G401 (cell line): ENCODE data around the gene PCDHGA10. TPM values are rescaled to one million over a fixed set of nuclear protein-coding genes. Genes with fewer than 3 reads are reported as not detected.

Experiments used
- total RNA-seq: library from RNA; depleted of rRNA; stranded (reverse); fragments of >200 nt; shearing (Covaris generic); gene quantifications from 2 replicates; pipeline ENCODE4 v1.2.3, GENCODE V29; 2014; rRNA removed

The PCDHGA10 gene
- total RNA-seq, 1 experiment from 2014 or later: 0.71 TPM

Other genes with a start within 250 kb of the PCDHGA10 start
- gene PCDHB7, start 240.3 kb upstream of the PCDHGA10 start, total RNA-seq: not detected in 2 replicates
- gene PCDHB8, start 235.2 kb upstream of the PCDHGA10 start, total RNA-seq: 0.10 TPM in 1 of 2 replicates, not detected in the other
- 0.25 and 1.3 TPM in 2 replicates for gene PCDHB16, start 230.6 kb upstream of the PCDHGA10 start, total RNA-seq
- 0.18 and 7.3 TPM in 2 replicates for gene PCDHB9, start 225.8 kb upstream of the PCDHGA10 start, total RNA-seq
- 0.44 TPM in 1 of 2 replicates, not detected in the other for gene PCDHB10, start 220.6 kb upstream of the PCDHGA10 start, total RNA-seq
- 0.10 and 1.4 TPM in 2 replicates for gene PCDHB11, start 213.4 kb upstream of the PCDHGA10 start, total RNA-seq
- not detected in 2 replicates for gene PCDHB12, start 204.3 kb upstream of the PCDHGA10 start, total RNA-seq
- not detected in 2 replicates for gene PCDHB13, start 199.1 kb upstream of the PCDHGA10 start, total RNA-seq
- 0.27 and 0.55 TPM in 2 replicates for gene PCDHB14, start 189.6 kb upstream of the PCDHGA10 start, total RNA-seq
- gene PCDHB15, start 167.6 kb upstream of the PCDHGA10 start, total RNA-seq: not detected in 2 replicates
- gene SLC25A2, start 108.9 kb upstream of the PCDHGA10 start, total RNA-seq: not detected in 2 replicates
- gene TAF7, start 92.2 kb upstream of the PCDHGA10 start, total RNA-seq: 131 and 164 TPM in 2 replicates
- not detected in 2 replicates for gene PCDHGA1, start 82.5 kb upstream of the PCDHGA10 start, total RNA-seq
- gene PCDHGA2, start 74.2 kb upstream of the PCDHGA10 start, total RNA-seq: not detected in 2 replicates
- gene PCDHGA3, start 69.2 kb upstream of the PCDHGA10 start, total RNA-seq: not detected in 2 replicates
- gene PCDHGB1, start 62.9 kb upstream of the PCDHGA10 start, total RNA-seq: not detected in 2 replicates
- 0.06 TPM in 1 of 2 replicates, not detected in the other for gene PCDHGA4, start 58.0 kb upstream of the PCDHGA10 start, total RNA-seq
- gene PCDHGB2, start 53.0 kb upstream of the PCDHGA10 start, total RNA-seq: 0.18 TPM in 1 of 2 replicates, not detected in the other
- gene PCDHGA5, start 48.8 kb upstream of the PCDHGA10 start, total RNA-seq: 0.24 TPM in 1 of 2 replicates, not detected in the other
- not detected in 2 replicates for gene PCDHGB3, start 42.7 kb upstream of the PCDHGA10 start, total RNA-seq
- 0.92 TPM in 1 of 2 replicates, not detected in the other for gene PCDHGA6, start 39.1 kb upstream of the PCDHGA10 start, total RNA-seq
- gene PCDHGA7, start 30.2 kb upstream of the PCDHGA10 start, total RNA-seq: not detected in 2 replicates
- gene PCDHGB4, start 25.3 kb upstream of the PCDHGA10 start, total RNA-seq: not detected in 2 replicates
- not detected in 2 replicates for gene PCDHGA8, start 20.4 kb upstream of the PCDHGA10 start, total RNA-seq
- gene PCDHGB5, start 15.0 kb upstream of the PCDHGA10 start, total RNA-seq: not detected in 2 replicates
- not detected in 2 replicates for gene PCDHGA9, start 10.2 kb upstream of the PCDHGA10 start, total RNA-seq
- gene PCDHGB6, start 5.0 kb upstream of the PCDHGA10 start, total RNA-seq: not detected in 2 replicates
- 0.68 TPM in 1 of 2 replicates, not detected in the other for gene PCDHGB7, start 4.7 kb downstream of the PCDHGA10 start, total RNA-seq
- not detected in 2 replicates for gene PCDHGA11, start 8.1 kb downstream of the PCDHGA10 start, total RNA-seq
- not detected in 2 replicates for gene PCDHGA12, start 17.5 kb downstream of the PCDHGA10 start, total RNA-seq
- 1.0 and 7.7 TPM in 2 replicates for gene PCDHGC3, start 63.0 kb downstream of the PCDHGA10 start, total RNA-seq
- gene PCDHGC4, start 72.0 kb downstream of the PCDHGA10 start, total RNA-seq: not detected in 2 replicates
- 0.14 and 0.18 TPM in 2 replicates for gene PCDHGC5, start 76.1 kb downstream of the PCDHGA10 start, total RNA-seq
- gene DIAPH1, start 206.0 kb downstream of the PCDHGA10 start, total RNA-seq: 23.5 and 34.0 TPM in 2 replicates
- gene HDAC3, start 223.9 kb downstream of the PCDHGA10 start, total RNA-seq: 105 and 117 TPM in 2 replicates
- 9.9 and 21.2 TPM in 2 replicates for gene RELL2, start 224.0 kb downstream of the PCDHGA10 start, total RNA-seq
- 8.8 and 17.7 TPM in 2 replicates for gene FCHSD1, start 238.4 kb downstream of the PCDHGA10 start, total RNA-seq